Spleen (tissue), 7 donors: ENCODE data around the gene CEBPG.

ENCODE experiments used
- POLR2AphosphoS5 ChIP-seq, 3 donors: sonication (generic); formaldehyde crosslinking; IDR thresholded peaks; one replicate each; pipeline ENCODE4 v1.5.1; 2017; ENCODE audit warnings: antibody characterized with exemption in 3 of 3
- TF ChIP-seq, protein P1 (sequence below), 11 experiments: fragments of 200-600 bp in 7 of 11; fragments of 450-650 bp in 4 of 11; sonication (generic) in 4 of 11; IDR thresholded peaks in 8 of 11; conservative IDR thresholded peaks in 3 of 11; 1 replicate in 7 of 11; 2 replicates in 4 of 11; pipeline versions ENCODE4 v1.4.0 to v1.8.0; 2016 to 2021; ENCODE audit warnings: antibody characterized with exemption in 11 of 11, inconsistent platforms in 4 of 11, mild to moderate bottlenecking in 1 of 11
- donor health status: DM: no; HTN: no; CAD: no; lungs with moderate emphysema.
- donor health status: DM: no; HTN: no; CAD: no.
- donor health status: DM: no; HTN: no; CAD: no.

DNA sequence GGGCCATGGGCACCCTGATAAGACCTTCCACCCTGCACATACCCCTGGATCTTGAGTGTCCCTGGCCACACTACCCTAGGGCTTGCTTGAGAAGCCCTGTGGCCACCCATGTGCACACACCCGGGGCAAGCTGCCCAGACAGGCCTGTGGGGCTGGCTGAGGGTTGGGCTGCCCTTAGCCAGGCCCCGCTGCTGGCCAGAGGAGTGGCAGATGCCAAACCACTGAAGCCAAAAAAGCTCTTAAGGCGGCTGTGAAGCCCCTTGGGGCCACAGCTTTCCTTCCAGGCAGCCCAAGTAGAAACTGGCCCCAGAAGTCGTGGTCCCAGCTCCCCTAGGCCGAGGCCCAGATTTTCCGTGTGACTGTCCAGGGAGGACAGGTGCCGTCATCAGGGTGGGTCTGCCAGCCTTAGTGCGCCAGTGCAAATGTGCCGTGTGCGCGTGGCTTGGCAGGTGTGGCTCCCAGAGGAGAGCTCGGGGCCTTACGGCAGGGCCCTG is 14.8 kb downstream of the CEBPG start:
- TF ChIP-seq, protein P1, sequence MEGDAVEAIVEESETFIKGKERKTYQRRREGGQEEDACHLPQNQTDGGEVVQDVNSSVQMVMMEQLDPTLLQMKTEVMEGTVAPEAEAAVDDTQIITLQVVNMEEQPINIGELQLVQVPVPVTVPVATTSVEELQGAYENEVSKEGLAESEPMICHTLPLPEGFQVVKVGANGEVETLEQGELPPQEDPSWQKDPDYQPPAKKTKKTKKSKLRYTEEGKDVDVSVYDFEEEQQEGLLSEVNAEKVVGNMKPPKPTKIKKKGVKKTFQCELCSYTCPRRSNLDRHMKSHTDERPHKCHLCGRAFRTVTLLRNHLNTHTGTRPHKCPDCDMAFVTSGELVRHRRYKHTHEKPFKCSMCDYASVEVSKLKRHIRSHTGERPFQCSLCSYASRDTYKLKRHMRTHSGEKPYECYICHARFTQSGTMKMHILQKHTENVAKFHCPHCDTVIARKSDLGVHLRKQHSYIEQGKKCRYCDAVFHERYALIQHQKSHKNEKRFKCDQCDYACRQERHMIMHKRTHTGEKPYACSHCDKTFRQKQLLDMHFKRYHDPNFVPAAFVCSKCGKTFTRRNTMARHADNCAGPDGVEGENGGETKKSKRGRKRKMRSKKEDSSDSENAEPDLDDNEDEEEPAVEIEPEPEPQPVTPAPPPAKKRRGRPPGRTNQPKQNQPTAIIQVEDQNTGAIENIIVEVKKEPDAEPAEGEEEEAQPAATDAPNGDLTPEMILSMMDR (IDR thresholded peaks at IDR 0.05 in 8 of 11, conservative IDR thresholded peaks at IDR 0.05 in 3 of 11), result no peak
- TF ChIP-seq POLR2AphosphoS5 (IDR thresholded peaks at IDR 0.05), result no peak
